Prostate gland (tissue), 2 donors: ENCODE measurements around the gene CYTH1.

Source experiments
- POLR2AphosphoS5 ChIP-seq: sonication (generic); formaldehyde crosslinking; IDR thresholded peaks from one replicate; pipeline ENCODE4 v1.6.1; 2017; ENCODE audit warnings: antibody characterized with exemption
- TF ChIP-seq, protein P1 (sequence below), 4 experiments: fragments of 200-600 bp in 2 of 4; fragments of 450-650 bp in 2 of 4; sonication (generic) in 2 of 4; IDR thresholded peaks; 1 replicate in 3 of 4; 2 replicates in 1 of 4; pipeline ENCODE4 v1.5.1; 2016 to 2019; ENCODE audit warnings: antibody characterized with exemption in 4 of 4, mild to moderate bottlenecking in 2 of 4, moderate library complexity in 2 of 4

DNA sequence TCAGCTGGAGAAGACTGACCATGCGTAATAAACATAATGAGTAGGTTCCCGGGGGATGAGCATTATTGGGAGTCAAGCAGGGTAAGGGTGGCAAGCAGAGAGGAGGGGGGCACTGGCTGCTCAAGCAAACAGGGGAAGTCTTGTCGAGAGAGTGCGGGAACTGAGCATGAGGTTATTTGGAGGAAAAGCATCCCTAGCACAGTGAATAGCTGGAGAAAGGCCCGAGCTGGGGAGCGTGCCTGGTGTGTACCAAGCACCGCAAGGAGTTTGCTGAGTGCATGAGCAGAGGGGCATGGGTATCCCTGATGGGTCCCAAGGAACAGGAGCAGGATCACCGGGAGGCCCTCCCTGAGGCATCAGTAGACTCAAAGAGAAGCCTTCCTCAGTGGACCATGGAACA, 17.2 kb downstream of the CYTH1 start:
- TF ChIP-seq POLR2AphosphoS5 = no peak
- TF ChIP-seq, protein P1, sequence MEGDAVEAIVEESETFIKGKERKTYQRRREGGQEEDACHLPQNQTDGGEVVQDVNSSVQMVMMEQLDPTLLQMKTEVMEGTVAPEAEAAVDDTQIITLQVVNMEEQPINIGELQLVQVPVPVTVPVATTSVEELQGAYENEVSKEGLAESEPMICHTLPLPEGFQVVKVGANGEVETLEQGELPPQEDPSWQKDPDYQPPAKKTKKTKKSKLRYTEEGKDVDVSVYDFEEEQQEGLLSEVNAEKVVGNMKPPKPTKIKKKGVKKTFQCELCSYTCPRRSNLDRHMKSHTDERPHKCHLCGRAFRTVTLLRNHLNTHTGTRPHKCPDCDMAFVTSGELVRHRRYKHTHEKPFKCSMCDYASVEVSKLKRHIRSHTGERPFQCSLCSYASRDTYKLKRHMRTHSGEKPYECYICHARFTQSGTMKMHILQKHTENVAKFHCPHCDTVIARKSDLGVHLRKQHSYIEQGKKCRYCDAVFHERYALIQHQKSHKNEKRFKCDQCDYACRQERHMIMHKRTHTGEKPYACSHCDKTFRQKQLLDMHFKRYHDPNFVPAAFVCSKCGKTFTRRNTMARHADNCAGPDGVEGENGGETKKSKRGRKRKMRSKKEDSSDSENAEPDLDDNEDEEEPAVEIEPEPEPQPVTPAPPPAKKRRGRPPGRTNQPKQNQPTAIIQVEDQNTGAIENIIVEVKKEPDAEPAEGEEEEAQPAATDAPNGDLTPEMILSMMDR (IDR thresholded peaks at IDR 0.05) = no peak
